Liver (tissue), 9 donors: ENCODE data around the gene SCAMP1. TPM values are rescaled to one million over a fixed set of nuclear protein-coding genes. Genes with fewer than 3 reads are reported as not detected.

ENCODE experiments used
- DNase-seq: peaks from one replicate; pipeline ENCODE4 v3.0.0-alpha.2; 2017; ENCODE audit warnings: low spot score
- H3K27ac ChIP-seq, 2 donors: one replicate each; pipeline ENCODE4 v1.7.0; 2013; ENCODE audit warnings: inconsistent platforms in 2 of 2, low read length in 2 of 2, control low read depth in 1 of 2, low read depth in 1 of 2, mild to moderate bottlenecking in 1 of 2
- H3K27me3 ChIP-seq, 4 donors: one replicate each; pipeline versions ENCODE4 v1.6.1 to v1.7.0; 2013; ENCODE audit warnings: low read length in 3 of 4, inconsistent platforms in 1 of 4, mild to moderate bottlenecking in 1 of 4, moderate library complexity in 1 of 4; ENCODE audit not compliant: control insufficient read depth in 4 of 4, insufficient read depth in 4 of 4
- H3K36me3 ChIP-seq, 4 donors: one replicate each; pipeline versions ENCODE4 v1.6.1 to v1.7.0; 2013; ENCODE audit warnings: low read length in 3 of 4, mild to moderate bottlenecking in 3 of 4, low read depth in 1 of 4, moderate library complexity in 1 of 4; ENCODE audit not compliant: control insufficient read depth in 4 of 4, insufficient read depth in 3 of 4
- H3K4me1 ChIP-seq, 4 donors: one replicate each; pipeline versions ENCODE4 v1.6.1 to v1.7.0; 2013; ENCODE audit warnings: low read length in 3 of 4, mild to moderate bottlenecking in 3 of 4, moderate library complexity in 1 of 4; ENCODE audit not compliant: control insufficient read depth in 4 of 4, insufficient read depth in 4 of 4
- H3K4me3 ChIP-seq, 3 donors: one replicate each; pipeline versions ENCODE4 v1.6.1 to v1.7.0; 2013; ENCODE audit warnings: low read length in 3 of 3, control low read depth in 1 of 3, low read depth in 1 of 3, mild to moderate bottlenecking in 1 of 3
- H3K9ac ChIP-seq, 2 donors: one replicate each; pipeline ENCODE4 v1.7.0; 2013; ENCODE audit warnings: low read length in 2 of 2, mild to moderate bottlenecking in 2 of 2, moderate library complexity in 2 of 2, control low read depth in 1 of 2, low read depth in 1 of 2
- H3K9me3 ChIP-seq, 4 donors: one replicate each; pipeline versions ENCODE4 v1.6.1 to v1.7.0; 2013; ENCODE audit warnings: low read length in 3 of 4; ENCODE audit not compliant: control insufficient read depth in 4 of 4
- ATF3 ChIP-seq: IDR thresholded peaks from 2 replicates; pipeline ENCODE4 v1.6.1; 2016; ENCODE audit warnings: antibody characterized with exemption
- EGR1 ChIP-seq, 2 donors: IDR thresholded peaks; 2 replicates each; pipeline ENCODE4 v1.6.1; 2016 to 2018; ENCODE audit warnings: antibody characterized with exemption in 2 of 2, low read depth in 2 of 2
- FOXA1 ChIP-seq: IDR thresholded peaks from 2 replicates; pipeline ENCODE4 v1.6.1; 2016; ENCODE audit warnings: antibody characterized with exemption
- FOXA2 ChIP-seq: IDR thresholded peaks from 2 replicates; pipeline ENCODE4 v1.6.1; 2016; ENCODE audit warnings: antibody characterized with exemption
- GABPA ChIP-seq, 2 donors: IDR thresholded peaks in 1 of 2; conservative IDR thresholded peaks in 1 of 2; 2 replicates each; pipeline ENCODE4 v1.6.1; 2016; ENCODE audit warnings: antibody characterized with exemption in 2 of 2, mild to moderate bottlenecking in 1 of 2, moderate library complexity in 1 of 2
- HNF4A ChIP-seq, 2 donors: conservative IDR thresholded peaks; 2 replicates each; pipeline ENCODE4 v1.6.1; 2016; ENCODE audit warnings: antibody characterized with exemption in 2 of 2, mild to moderate bottlenecking in 2 of 2
- HNF4G ChIP-seq: IDR thresholded peaks from 2 replicates; pipeline ENCODE4 v1.6.1; 2016; ENCODE audit warnings: antibody characterized with exemption
- NR2F2 ChIP-seq: IDR thresholded peaks from 2 replicates; pipeline ENCODE4 v1.6.1; 2016; ENCODE audit warnings: antibody characterized with exemption
- RAD21 ChIP-seq, 2 donors: IDR thresholded peaks; 2 replicates each; pipeline ENCODE4 v1.6.1; 2016; ENCODE audit warnings: antibody characterized with exemption in 2 of 2, mild to moderate bottlenecking in 2 of 2
- REST ChIP-seq: IDR thresholded peaks from 2 replicates; pipeline ENCODE4 v1.6.1; 2016; ENCODE audit warnings: antibody characterized with exemption, mild to moderate bottlenecking
- RXRA ChIP-seq, 2 donors: IDR thresholded peaks; 2 replicates each; pipeline ENCODE4 v1.6.1; 2017 to 2018; ENCODE audit warnings: antibody characterized with exemption in 2 of 2, mild to moderate bottlenecking in 1 of 2
- SP1 ChIP-seq: IDR thresholded peaks from 2 replicates; pipeline ENCODE4 v1.6.1; 2018; ENCODE audit warnings: antibody characterized with exemption, mild to moderate bottlenecking
- TAF1 ChIP-seq: conservative IDR thresholded peaks from 2 replicates; pipeline ENCODE4 v1.6.1; 2016; ENCODE audit warnings: antibody characterized with exemption, mild to moderate bottlenecking
- YY1 ChIP-seq: IDR thresholded peaks from 2 replicates; pipeline ENCODE4 v1.6.1; 2016; ENCODE audit warnings: antibody characterized with exemption, mild to moderate bottlenecking
- ZBTB33 ChIP-seq: IDR thresholded peaks from 2 replicates; pipeline ENCODE4 v1.6.1; 2016; ENCODE audit warnings: antibody characterized with exemption
- WGBS: extraction: QIAGEN DNeasy Blood & Tissue Kit; methylation state at CpG from one replicate; pipeline ENCODE4 v1.1.7; 2013; 5-methylcytosine and 5-hydroxymethylcytosine counted together
- polyA plus RNA-seq, 2 donors: library from polyadenylated mRNA; stranded (reverse) in 1 of 2; unstranded in 1 of 2; fragments of 200-250 nt in 1 of 2; fragments of >200 nt in 1 of 2; fragmentation: Nextera tagmentation in 1 of 2; extraction: Ambion mirVana in 1 of 2; gene quantifications; one replicate each; pipeline versions ENCODE4 v1.2.1 to v1.2.3, GENCODE V29; 2013 to 2015
- total RNA-seq, 2 donors: library from RNA; depleted of rRNA; stranded (reverse); fragments of >200 nt; gene quantifications; one replicate each; pipeline ENCODE4 v1.2.3, GENCODE V29; 2014
- TF ChIP-seq, protein P1 (sequence below): IDR thresholded peaks from 2 replicates; pipeline ENCODE4 v1.6.1; 2016; ENCODE audit warnings: antibody characterized with exemption
- TF ChIP-seq, protein P2 (sequence below): fragments of 150-350 bp; IDR thresholded peaks from 2 replicates; pipeline ENCODE4 v1.5.1; 2017; ENCODE audit warnings: improper control_type of control experiment, low read depth, low read length; ENCODE audit not compliant: missing input control
- donor health status: healthy.
- donor health status: healthy.
- donor health status: healthy.
- donor health status: healthy.
- donor health status: healthy.

Gene SCAMP1
- total and polyA plus RNA-seq, 4 donors: 5.9 to 15.0 (median 9.0) TPM

GRCh38 chr5:78482948-78483347, 122.5 kb downstream of the SCAMP1 start:
- TF ChIP-seq RXRA (IDR thresholded peaks at IDR 0.05) (no peak), YY1 (no peak), ZBTB33 (no peak), SP1 (no peak), GABPA (IDR thresholded peaks at IDR 0.05 in 1 of 2, conservative IDR thresholded peaks at IDR 0.05 in 1 of 2) (no peak), FOXA2 (no peak), NR2F2 (no peak), ATF3 (no peak), REST (no peak), FOXA1 (no peak), TAF1 (no peak), RAD21 (IDR thresholded peaks at IDR 0.05) (no peak), HNF4G (no peak), HNF4A (conservative IDR thresholded peaks at IDR 0.05) (no peak), EGR1 (IDR thresholded peaks at IDR 0.05; ENCODE audit: low read depth in 2 of 2) (no peak)
- TF ChIP-seq, protein P1, sequence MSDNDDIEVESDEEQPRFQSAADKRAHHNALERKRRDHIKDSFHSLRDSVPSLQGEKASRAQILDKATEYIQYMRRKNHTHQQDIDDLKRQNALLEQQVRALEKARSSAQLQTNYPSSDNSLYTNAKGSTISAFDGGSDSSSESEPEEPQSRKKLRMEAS: no peak
- TF ChIP-seq, protein P2, sequence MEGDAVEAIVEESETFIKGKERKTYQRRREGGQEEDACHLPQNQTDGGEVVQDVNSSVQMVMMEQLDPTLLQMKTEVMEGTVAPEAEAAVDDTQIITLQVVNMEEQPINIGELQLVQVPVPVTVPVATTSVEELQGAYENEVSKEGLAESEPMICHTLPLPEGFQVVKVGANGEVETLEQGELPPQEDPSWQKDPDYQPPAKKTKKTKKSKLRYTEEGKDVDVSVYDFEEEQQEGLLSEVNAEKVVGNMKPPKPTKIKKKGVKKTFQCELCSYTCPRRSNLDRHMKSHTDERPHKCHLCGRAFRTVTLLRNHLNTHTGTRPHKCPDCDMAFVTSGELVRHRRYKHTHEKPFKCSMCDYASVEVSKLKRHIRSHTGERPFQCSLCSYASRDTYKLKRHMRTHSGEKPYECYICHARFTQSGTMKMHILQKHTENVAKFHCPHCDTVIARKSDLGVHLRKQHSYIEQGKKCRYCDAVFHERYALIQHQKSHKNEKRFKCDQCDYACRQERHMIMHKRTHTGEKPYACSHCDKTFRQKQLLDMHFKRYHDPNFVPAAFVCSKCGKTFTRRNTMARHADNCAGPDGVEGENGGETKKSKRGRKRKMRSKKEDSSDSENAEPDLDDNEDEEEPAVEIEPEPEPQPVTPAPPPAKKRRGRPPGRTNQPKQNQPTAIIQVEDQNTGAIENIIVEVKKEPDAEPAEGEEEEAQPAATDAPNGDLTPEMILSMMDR: no peak
- Histone ChIP-seq H3K27me3 (no peaks in the 10 kb centered on the region), H3K36me3 (no peaks in the 10 kb centered on the region), H3K4me3 (no peak overlapping the region), H3K27ac (no peak overlapping the region), H3K9ac (no peak overlapping the region), H3K4me1 (no peaks in the 10 kb centered on the region), H3K9me3 (no peaks in the 10 kb centered on the region)
- no peak for DNase-seq
- 98% methylated on average over 1 of the region's 1 CpG for WGBS
